Measurements from ENCODE around the gene ZNF654. TPM values are rescaled to one million over a fixed set of nuclear protein-coding genes. Genes with fewer than 3 reads are reported as not detected.

ZNF654 gene
- total RNA-seq, 3 donors from 2014 or later (not counting 1 experiment from before 2014, with no cell fraction given): 11.9 to 16.7 (median 12.2) TPM

DNA sequence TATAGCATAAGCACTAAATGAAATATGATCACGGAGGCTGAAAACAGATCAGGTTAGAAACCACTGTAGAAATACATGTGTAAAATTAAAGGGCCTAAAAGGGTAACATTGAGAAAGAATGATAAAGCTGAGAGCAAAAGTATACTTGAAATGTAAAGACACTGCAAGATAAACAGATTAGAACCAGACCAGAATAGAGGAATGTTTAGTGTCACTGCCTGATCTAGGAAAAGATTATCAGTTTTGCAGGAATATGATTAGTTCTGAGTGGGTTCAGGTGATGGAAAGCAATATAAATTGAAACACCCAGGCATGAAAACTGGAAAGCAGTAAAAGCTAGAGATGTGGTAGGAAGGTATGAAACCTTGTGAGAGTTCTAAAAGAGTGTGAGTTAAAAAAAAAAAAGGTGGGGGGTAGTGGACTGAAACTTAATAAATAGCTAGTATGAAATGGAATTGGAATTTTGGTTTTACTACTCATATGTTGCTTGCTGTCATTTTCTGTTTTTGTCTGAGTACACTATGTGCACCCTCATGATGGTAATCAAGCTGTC lies 74.7 kb downstream of the ZNF654 start:
- intact Hi-C loops (cut with micrococcal nuclease): no loop called here
- H3K9me3 Mint-ChIP-seq: no peaks in the 10 kb centered on the region

GRCh38 chr3:88137836-88138235 lies 78.8 kb downstream of the ZNF654 start:
- Mint-ChIP-seq H3K27me3 (ENCODE audit: low read depth in 2 of 2) (no peaks in the 10 kb centered on the region), H3K9me3 (no peaks in the 10 kb centered on the region), H3K27ac (no peak overlapping the region), H3K36me3 (no peaks in the 10 kb centered on the region), H3K4me1 (no peaks in the 10 kb centered on the region), H3K4me3 (no peak overlapping the region)
- Histone ChIP-seq H3K27ac (ENCODE audit: low read length) (no peak overlapping the region), H3K4me1 (ENCODE audit: control insufficient read depth, insufficient read depth, low read length) (no peaks in the 10 kb centered on the region), H3K9me3 (ENCODE audit: control insufficient read depth, insufficient read depth, low read length) (no peaks in the 10 kb centered on the region), H3K27me3 (ENCODE audit: control insufficient read depth, insufficient read depth, low read length) (no peaks in the 10 kb centered on the region), H3K36me3 (ENCODE audit: control insufficient read depth, insufficient read depth, low read length) (peaks cover 43% of the 10 kb centered on the region), H3K4me3 (ENCODE audit: low read length) (no peak overlapping the region)
- DNase-seq (no peak), ATAC-seq (no peak)
- intact Hi-C loops (cut with micrococcal nuclease): no loop called here
- WGBS (ENCODE audit: insufficient coverage): 83% methylated on average over 1 of the region's 1 CpG
- no peak for TF ChIP-seq CTCF (IDR thresholded peaks at IDR 0.05)

More for the DNA sequence above, 74.7 kb downstream of the ZNF654 start:
- Mint-ChIP-seq H3K4me3 (no peak overlapping the region), H3K27me3 (ENCODE audit: low read depth in 2 of 2) (no peaks in the 10 kb centered on the region), H3K27ac (no peak overlapping the region), H3K36me3 (no peaks in the 10 kb centered on the region), H3K4me1 (peaks cover 0 to 8% of the 10 kb centered on the region in 2 donors)
- Histone ChIP-seq H3K27me3 (ENCODE audit: control insufficient read depth, insufficient read depth, low read length) (no peaks in the 10 kb centered on the region), H3K4me1 (ENCODE audit: control insufficient read depth, insufficient read depth, low read length) (no peaks in the 10 kb centered on the region), H3K4me3 (ENCODE audit: low read length) (no peak overlapping the region), H3K36me3 (ENCODE audit: control insufficient read depth, insufficient read depth, low read length) (peaks cover 45% of the 10 kb centered on the region), H3K27ac (ENCODE audit: low read length) (no peak overlapping the region), H3K9me3 (ENCODE audit: control insufficient read depth, insufficient read depth, low read length) (no peaks in the 10 kb centered on the region)
- no peak for DNase-seq
- WGBS (ENCODE audit: insufficient coverage): 0% methylated on average over 1 of the region's 1 CpG
- no peak for ATAC-seq
- TF ChIP-seq CTCF (IDR thresholded peaks at IDR 0.05): no peak

- Mint-ChIP-seq H3K36me3 (no peaks in the 10 kb centered on the region), H3K9me3 (no peaks in the 10 kb centered on the region), H3K27me3 (ENCODE audit: low read depth in 2 of 2) (no peaks in the 10 kb centered on the region), H3K4me3 (no peak overlapping the region), H3K4me1 (no peaks in the 10 kb centered on the region), H3K27ac (no peak overlapping the region)
- H3K27me3 ChIP-seq (ENCODE audit: control insufficient read depth, insufficient read depth, low read length): no peaks in the 10 kb centered on the region
- 74% methylated on average over 4 of the region's 4 CpGs for WGBS (ENCODE audit: insufficient coverage)
- H3K36me3 ChIP-seq (ENCODE audit: control insufficient read depth, insufficient read depth, low read length): peaks cover 28% of the 10 kb centered on the region
- no peak for TF ChIP-seq CTCF (IDR thresholded peaks at IDR 0.05)
- ATAC-seq: no peak
- H3K27ac ChIP-seq (ENCODE audit: low read length): no peak overlapping the region
- no peaks in the 10 kb centered on the region for H3K9me3 ChIP-seq (ENCODE audit: control insufficient read depth, insufficient read depth, low read length)
- no peaks in the 10 kb centered on the region for H3K4me1 ChIP-seq (ENCODE audit: control insufficient read depth, insufficient read depth, low read length)
- H3K4me3 ChIP-seq (ENCODE audit: low read length): no peak overlapping the region
- intact Hi-C loops (cut with micrococcal nuclease): no loop called here
- no peak for DNase-seq
These were observed 82.5 kb downstream of the ZNF654 start for GRCh38 chr3:88141458-88142083.
